KOPT-K1 (cell line): Measurements from ENCODE around the gene TADA2A.
"Not testable (repeated sequence)": the region's sequence is repeated elsewhere in the genome, so short reads cannot be mapped to it uniquely, and the experiment has no call there.

ENCODE experiments used
- H3K27ac ChIP-seq: fragments of 200-600 bp; sonication (generic); 2 replicates; pipeline ENCODE4 v1.5.1; 2016; ENCODE audit warnings: antibody characterized with exemption, mild to moderate bottlenecking, low read depth, low read length; ENCODE audit not compliant: poor library complexity, severe bottlenecking
- H3K36me3 ChIP-seq: fragments of 200-600 bp; sonication (generic); 2 replicates; pipeline ENCODE4 v1.5.1; 2017; ENCODE audit warnings: antibody characterized with exemption, mild to moderate bottlenecking, low read length, moderate library complexity; ENCODE audit not compliant: insufficient read depth
- H3K9me3 ChIP-seq: fragments of 200-600 bp; sonication (generic); 2 replicates; pipeline ENCODE4 v1.5.1; 2017; ENCODE audit warnings: antibody characterized with exemption, low read length, mild to moderate bottlenecking; ENCODE audit not compliant: insufficient read depth, poor library complexity, severe bottlenecking

Gene TADA2A

GRCh38 chr17:37386462-37386861, 20.2 kb upstream of the TADA2A start:
- Histone ChIP-seq H3K27ac (no peak overlapping the region), H3K36me3 (no peaks in the 10 kb centered on the region), H3K9me3 (no peaks in the 10 kb centered on the region)

DNA sequence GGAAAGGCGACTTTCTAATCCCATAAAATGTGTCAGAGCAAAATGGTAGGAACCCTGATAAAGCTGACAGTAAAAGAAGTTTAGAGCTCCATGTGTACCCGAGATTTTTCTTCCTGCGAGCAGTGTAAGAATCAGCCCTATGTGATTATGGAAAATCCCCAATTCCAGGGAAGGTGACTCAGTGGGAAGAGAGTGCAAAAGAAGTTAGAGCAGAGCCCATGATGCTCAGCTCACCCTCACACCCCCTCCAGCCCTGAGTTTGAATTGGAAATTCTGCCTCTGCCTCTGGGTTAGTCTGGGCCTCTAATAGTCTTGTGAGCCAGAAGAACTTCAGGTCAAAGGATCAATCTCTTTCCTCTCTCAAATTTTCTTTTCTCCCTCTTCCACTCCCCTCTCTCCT, 18.4 kb upstream of the TADA2A start:
- Histone ChIP-seq H3K36me3 (no peaks in the 10 kb centered on the region), H3K9me3 (no peaks in the 10 kb centered on the region), H3K27ac (no peak overlapping the region)

GRCh38 chr17:37389160-37389559, 17.5 kb upstream of the TADA2A start:
- no peak overlapping the region for H3K27ac ChIP-seq
- no peaks in the 10 kb centered on the region for H3K9me3 ChIP-seq
- no peaks in the 10 kb centered on the region for H3K36me3 ChIP-seq

- no peaks in the 10 kb centered on the region for H3K36me3 ChIP-seq
- no peak overlapping the region for H3K27ac ChIP-seq
These were observed 15.5 kb upstream of the TADA2A start for GRCh38 chr17:37391146-37391545.

DNA sequence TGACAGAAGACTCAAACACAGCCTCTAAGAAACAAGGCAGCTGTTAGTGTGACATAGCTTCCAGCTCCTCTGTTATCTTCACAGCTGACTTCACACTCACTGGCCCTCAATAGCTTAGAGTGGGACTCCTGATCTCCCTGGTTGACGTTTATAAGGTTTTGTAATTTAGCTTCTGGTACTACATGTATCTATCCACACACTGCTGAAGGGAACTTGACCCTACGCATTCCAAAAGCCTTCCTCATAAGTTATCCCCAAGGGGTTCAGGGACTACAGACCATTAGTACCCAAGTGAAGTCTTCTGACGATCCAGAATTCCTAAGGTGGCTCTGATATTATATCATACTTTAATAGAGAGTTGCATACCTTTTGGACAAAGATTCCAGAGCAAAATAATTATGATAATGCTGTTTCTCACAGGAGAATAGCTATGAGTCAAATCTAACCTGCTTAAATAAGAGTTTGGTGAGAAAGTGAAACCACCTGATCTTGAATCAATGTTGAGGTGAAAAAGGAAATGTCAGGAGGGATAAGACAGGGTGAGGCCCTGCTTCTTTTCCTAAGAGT, 14.6 kb upstream of the TADA2A start:
- Histone ChIP-seq H3K9me3 (no peaks in the 10 kb centered on the region), H3K27ac (no peak overlapping the region), H3K36me3 (no peaks in the 10 kb centered on the region)

More at GRCh38 chr17:37391146-37391545, 15.5 kb upstream of the TADA2A start:
- H3K9me3 ChIP-seq = no peaks in the 10 kb centered on the region

GRCh38 chr17:37393352-37393751, 13.3 kb upstream of the TADA2A start:
- Histone ChIP-seq H3K9me3 (no peaks in the 10 kb centered on the region), H3K36me3 (no peaks in the 10 kb centered on the region), H3K27ac (no peak overlapping the region)

DNA sequence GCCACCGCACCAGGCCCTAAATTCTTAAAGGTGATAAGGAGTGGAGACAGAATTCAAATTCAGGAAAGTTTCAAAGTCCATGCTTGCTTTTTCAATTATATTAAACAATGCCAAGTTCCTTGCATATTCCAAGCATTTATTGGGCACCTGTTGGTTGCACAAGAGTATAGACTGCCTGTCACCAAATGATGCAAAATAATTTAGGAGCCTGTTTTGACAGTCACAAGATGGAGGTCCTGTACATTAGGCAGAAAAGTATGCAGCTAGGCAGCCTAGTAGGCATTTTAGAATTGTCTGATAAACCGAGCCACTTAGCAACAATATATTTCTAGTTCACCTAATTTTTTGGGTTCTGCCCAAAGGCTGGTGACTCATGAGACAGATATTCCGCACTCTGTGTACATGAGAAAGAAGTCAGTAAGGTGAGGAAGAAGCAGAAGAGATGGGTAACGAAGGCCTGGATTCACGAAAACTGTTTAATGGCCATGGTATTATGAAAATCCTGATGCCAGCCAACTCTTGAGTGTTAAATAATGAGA, 7.4 kb upstream of the TADA2A start:
- Histone ChIP-seq H3K27ac (no peak overlapping the region), H3K36me3 (peaks cover 5% of the 10 kb centered on the region; the same call in 1 of the 2 replicates), H3K9me3 (no peaks in the 10 kb centered on the region)

DNA sequence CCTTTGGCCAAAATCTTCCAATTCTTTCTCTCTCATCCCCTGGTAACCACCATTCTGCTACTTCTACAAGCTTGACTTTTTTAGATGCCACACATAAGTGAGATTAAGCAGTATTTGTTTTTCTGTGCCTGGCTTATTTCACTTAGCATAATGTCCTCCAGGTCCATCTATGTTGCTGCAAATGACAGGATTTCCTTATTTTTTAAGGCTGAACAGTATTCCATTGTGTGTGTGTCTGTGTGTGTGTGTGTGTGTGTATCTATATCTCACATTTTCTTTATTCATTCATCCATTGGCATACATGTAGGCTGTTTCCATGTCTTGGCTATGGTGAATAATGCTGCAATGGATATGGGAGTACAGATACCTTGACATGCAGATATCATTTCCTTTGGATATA, 6.2 kb upstream of the TADA2A start:
- Histone ChIP-seq H3K9me3 (no peaks in the 10 kb centered on the region), H3K27ac (no peak overlapping the region), H3K36me3 (peaks cover 5% of the 10 kb centered on the region; the same call in 1 of the 2 replicates)

DNA sequence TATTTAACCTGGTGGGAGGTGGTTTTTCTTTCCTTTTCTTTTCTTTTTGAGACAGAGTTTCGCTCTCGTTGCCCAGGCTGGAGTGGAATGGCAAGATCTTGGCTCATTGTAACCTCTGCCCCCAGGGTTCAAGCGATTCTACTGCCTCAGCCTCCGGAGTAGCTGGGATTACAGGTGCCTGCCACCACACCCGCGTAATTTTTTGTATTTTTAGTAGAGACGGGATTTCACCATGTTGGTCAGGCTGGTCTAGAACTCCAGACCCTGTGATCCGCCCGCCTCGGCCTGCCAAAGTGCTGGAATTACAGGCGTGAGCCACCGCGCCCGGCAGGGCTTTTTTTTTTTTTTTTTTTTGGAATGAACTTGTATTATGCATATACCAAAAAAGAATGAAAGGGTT, 1.2 kb upstream of the TADA2A start:
- not testable (repeated sequence) for H3K9me3 ChIP-seq
- Histone ChIP-seq H3K27ac (peak overlapping the region; percentile 96), H3K36me3 (peaks cover 11% of the 10 kb centered on the region)

- H3K36me3 ChIP-seq = peaks cover 17% of the 10 kb centered on the region
- no peaks in the 10 kb centered on the region for H3K9me3 ChIP-seq
- H3K27ac ChIP-seq = peak overlapping the region; percentile 96
These were observed 591 bp upstream of the TADA2A start for GRCh38 chr17:37405955-37406634.

DNA sequence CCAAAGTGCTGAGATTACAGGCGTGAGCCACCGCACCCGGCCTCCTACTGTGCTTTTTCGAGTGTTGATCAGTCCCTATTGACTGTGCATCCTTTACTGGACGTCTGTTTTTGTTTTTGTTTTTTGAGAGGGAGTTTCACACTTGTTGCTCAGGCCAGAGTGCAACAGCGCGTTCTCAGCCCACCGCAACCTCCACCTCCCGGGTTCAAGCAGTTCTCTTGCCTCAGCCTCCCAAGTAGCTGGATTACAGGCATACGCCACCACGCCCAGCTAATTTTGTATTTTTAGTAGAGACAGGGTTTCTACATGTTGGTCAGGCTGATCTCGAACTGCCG, 1.4 kb downstream of the TADA2A start:
- H3K27ac ChIP-seq = peak overlapping the region; percentile 96
- peaks cover 32% of the 10 kb centered on the region for H3K36me3 ChIP-seq
- H3K9me3 ChIP-seq = not testable (repeated sequence)

- Histone ChIP-seq H3K36me3 (peaks cover 54% of the 10 kb centered on the region), H3K27ac (no peak overlapping the region), H3K9me3 (no peaks in the 10 kb centered on the region)
These were observed 3.7 kb downstream of the TADA2A start for GRCh38 chr17:37410357-37410756.

- Histone ChIP-seq H3K36me3 (peaks cover 91% of the 10 kb centered on the region), H3K27ac (no peak overlapping the region), H3K9me3 (no peaks in the 10 kb centered on the region)
These were observed 7.3 kb downstream of the TADA2A start for GRCh38 chr17:37413875-37414519.

- no peaks in the 10 kb centered on the region for H3K9me3 ChIP-seq
- peaks cover 90% of the 10 kb centered on the region for H3K36me3 ChIP-seq
- H3K27ac ChIP-seq = no peak overlapping the region
These were observed 11.2 kb downstream of the TADA2A start for GRCh38 chr17:37417852-37418251.

- Histone ChIP-seq H3K36me3 (peaks cover 90% of the 10 kb centered on the region), H3K9me3 (no peaks in the 10 kb centered on the region), H3K27ac (no peak overlapping the region)
These were observed 16.4 kb downstream of the TADA2A start for GRCh38 chr17:37422971-37423625.
